Measurements from ENCODE around the gene USP3. TPM values are rescaled to one million over a fixed set of nuclear protein-coding genes. Genes with fewer than 3 reads are reported as not detected.
A peak's percentile ranks its signal among the peaks of the same experiment; 100 is the strongest.
"Not testable (repeated sequence)": the region's sequence is repeated elsewhere in the genome, so short reads cannot be mapped to it uniquely, and the experiment has no call there.

Gene USP3
- total and polyA plus RNA-seq, 2 experiments from 2014 or later, result 20.2 to 26.0 TPM

DNA sequence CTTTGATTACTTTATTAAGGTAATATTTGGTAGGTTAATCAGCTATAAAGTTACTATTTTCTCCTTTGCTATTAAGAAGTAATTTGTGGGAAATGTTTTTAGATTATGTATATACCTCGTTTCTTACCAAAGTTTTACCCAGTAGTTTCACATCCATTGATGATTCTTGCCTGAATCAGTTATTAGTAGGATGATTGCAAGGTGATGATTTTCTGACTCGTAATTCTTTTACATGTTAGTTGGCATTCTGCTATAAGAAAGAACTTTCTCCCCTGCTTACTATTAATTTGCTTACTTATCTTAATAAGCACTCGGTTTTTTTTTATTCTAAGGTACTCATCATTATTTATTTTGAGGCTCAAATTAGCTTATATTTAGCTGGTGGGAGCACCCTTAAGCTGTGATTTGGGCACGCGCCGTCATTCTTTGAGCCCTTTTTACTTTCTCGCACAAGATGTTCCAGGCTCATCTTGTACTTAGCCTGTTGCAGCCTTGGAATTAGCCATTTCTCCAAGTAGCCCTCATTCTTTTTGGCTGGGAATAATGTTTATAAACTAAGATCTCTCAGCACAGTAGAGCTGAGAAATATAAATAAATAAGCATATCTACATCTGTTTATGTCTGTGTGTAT is 15.3 kb downstream of the USP3 start:
- Histone ChIP-seq H3K27me3 (no peaks in the 10 kb centered on the region), H3K4me3 (no peak overlapping the region), H3K4me1 (ENCODE audit: low read depth) (peaks cover 24% of the 10 kb centered on the region), H3K9me3 (ENCODE audit: low read depth) (no peaks in the 10 kb centered on the region), H3K27ac (no peak overlapping the region), H3K36me3 (no peaks in the 10 kb centered on the region)
- DNase-seq (ENCODE audit: low read depth in 1 of 2, low spot score in 1 of 2), result no peak
- TF ChIP-seq, protein P1, sequence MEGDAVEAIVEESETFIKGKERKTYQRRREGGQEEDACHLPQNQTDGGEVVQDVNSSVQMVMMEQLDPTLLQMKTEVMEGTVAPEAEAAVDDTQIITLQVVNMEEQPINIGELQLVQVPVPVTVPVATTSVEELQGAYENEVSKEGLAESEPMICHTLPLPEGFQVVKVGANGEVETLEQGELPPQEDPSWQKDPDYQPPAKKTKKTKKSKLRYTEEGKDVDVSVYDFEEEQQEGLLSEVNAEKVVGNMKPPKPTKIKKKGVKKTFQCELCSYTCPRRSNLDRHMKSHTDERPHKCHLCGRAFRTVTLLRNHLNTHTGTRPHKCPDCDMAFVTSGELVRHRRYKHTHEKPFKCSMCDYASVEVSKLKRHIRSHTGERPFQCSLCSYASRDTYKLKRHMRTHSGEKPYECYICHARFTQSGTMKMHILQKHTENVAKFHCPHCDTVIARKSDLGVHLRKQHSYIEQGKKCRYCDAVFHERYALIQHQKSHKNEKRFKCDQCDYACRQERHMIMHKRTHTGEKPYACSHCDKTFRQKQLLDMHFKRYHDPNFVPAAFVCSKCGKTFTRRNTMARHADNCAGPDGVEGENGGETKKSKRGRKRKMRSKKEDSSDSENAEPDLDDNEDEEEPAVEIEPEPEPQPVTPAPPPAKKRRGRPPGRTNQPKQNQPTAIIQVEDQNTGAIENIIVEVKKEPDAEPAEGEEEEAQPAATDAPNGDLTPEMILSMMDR (IDR thresholded peaks at IDR 0.05; ENCODE audit: low read depth, low read length), result no peak

- H3K36me3 ChIP-seq; H3K27ac ChIP-seq; DNase-seq (ENCODE audit: low read depth in 1 of 2, low spot score in 1 of 2); H3K27me3 ChIP-seq; H3K9me3 ChIP-seq (ENCODE audit: low read depth); H3K4me3 ChIP-seq: not testable (repeated sequence)
- peaks cover 18% of the 10 kb centered on the region for H3K4me1 ChIP-seq (ENCODE audit: low read depth)
Observed at GRCh38 chr15:63520462-63520861, 16.1 kb downstream of the USP3 start.

DNA sequence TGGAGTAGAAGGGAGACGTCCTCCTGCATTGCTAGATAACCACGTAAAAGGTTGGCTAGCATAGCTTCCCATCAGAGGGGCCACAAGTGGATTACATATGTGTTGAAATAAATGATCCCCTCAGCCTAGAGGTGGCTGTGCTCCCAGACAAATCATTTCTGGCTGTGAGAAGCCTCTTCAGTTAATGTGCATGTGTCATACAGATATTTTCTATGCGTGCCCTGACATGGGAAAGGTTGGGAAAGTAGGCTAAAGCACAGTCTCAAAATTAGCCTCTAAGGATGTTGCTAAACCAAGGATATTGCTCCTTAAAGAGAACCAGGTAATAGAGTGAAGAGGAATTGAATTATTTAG is 17.8 kb downstream of the USP3 start:
- Histone ChIP-seq H3K27ac (no peak overlapping the region), H3K4me1 (ENCODE audit: low read depth) (peaks cover 11% of the 10 kb centered on the region), H3K36me3 (no peaks in the 10 kb centered on the region), H3K27me3 (no peaks in the 10 kb centered on the region), H3K9me3 (ENCODE audit: low read depth) (no peaks in the 10 kb centered on the region), H3K4me3 (no peak overlapping the region)
- peak in 1 of 2 donors; percentile 30 for DNase-seq (ENCODE audit: low read depth in 1 of 2, low spot score in 1 of 2)
- TF ChIP-seq, protein P1 (IDR thresholded peaks at IDR 0.05; ENCODE audit: low read depth, low read length), result no peak

GRCh38 chr15:63523306-63523990 is 19.1 kb downstream of the USP3 start:
- Histone ChIP-seq H3K36me3 (no peaks in the 10 kb centered on the region), H3K9me3 (ENCODE audit: low read depth) (no peaks in the 10 kb centered on the region), H3K4me3 (no peak overlapping the region), H3K27ac (no peak overlapping the region), H3K27me3 (no peaks in the 10 kb centered on the region), H3K4me1 (ENCODE audit: low read depth) (no peaks in the 10 kb centered on the region)
- TF ChIP-seq, protein P1 (IDR thresholded peaks at IDR 0.05; ENCODE audit: low read depth, low read length), result no peak
- DNase-seq (ENCODE audit: low read depth in 1 of 2, low spot score in 1 of 2), result no peak

DNA sequence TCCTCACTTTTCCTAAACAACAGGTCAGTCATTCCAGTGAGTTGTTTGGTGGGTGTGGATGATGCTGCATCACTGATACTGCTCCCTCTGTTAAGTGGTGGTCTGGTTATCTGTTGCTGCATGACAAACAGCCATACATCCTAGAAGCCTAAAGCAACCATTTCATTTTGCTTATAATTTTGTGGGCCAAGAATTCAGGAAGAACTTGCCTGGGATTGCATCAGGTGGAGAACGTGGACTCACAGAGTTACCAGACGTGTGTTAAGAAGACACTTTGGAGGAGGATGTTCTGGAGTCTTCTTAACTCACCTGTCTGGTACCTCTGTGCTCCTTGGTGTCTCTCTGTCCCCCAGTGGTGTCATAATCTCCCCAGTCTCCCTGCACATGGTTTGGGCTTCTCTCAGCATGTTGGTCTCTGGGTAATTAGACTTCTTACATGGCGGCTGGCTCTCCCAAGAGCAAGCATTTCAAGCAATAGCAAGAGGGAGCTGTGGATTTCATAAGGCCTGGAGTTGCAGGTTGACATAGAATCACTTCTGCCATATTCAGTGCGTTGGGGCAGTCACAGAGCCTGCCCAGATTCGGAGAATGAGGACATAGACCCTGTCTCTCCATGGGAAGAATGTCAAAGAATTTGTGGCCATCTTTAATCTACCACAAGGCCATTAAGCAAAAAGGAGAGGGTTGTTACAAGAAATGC is 20.1 kb downstream of the USP3 start:
- H3K27me3 ChIP-seq, result no peaks in the 10 kb centered on the region
- H3K36me3 ChIP-seq, result no peaks in the 10 kb centered on the region
- H3K9me3 ChIP-seq (ENCODE audit: low read depth), result no peaks in the 10 kb centered on the region
- H3K27ac ChIP-seq, result no peak overlapping the region
- no peak for DNase-seq (ENCODE audit: low read depth in 1 of 2, low spot score in 1 of 2)
- TF ChIP-seq, protein P1 (IDR thresholded peaks at IDR 0.05; ENCODE audit: low read depth, low read length), result no peak
- no peak overlapping the region for H3K4me3 ChIP-seq
- no peaks in the 10 kb centered on the region for H3K4me1 ChIP-seq (ENCODE audit: low read depth)

DNA sequence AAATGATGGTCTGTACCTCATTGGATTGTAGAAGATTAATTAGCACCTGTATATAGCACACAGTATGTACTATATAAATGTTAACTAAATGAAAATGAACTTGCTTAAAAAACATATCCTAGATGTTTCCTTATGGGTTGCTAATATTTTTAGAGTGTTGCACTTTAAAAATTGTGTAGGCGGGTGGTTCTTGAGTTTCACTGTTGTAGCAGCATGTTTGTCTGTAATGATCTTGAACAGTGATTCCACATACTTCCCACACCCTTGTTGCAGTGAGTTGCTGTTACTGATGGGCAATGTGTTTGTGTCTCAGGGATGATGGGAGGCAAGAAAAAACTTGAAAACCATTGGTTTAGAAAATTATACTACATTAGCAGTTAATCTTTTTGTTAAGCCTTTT is 22.0 kb downstream of the USP3 start:
- DNase-seq (ENCODE audit: low read depth in 1 of 2, low spot score in 1 of 2), result no peak
- TF ChIP-seq, protein P1 (IDR thresholded peaks at IDR 0.05; ENCODE audit: low read depth, low read length), result no peak
- no peaks in the 10 kb centered on the region for H3K9me3 ChIP-seq (ENCODE audit: low read depth)
- H3K4me3 ChIP-seq, result no peak overlapping the region
- no peaks in the 10 kb centered on the region for H3K36me3 ChIP-seq
- H3K4me1 ChIP-seq (ENCODE audit: low read depth), result no peaks in the 10 kb centered on the region
- H3K27ac ChIP-seq, result no peak overlapping the region
- H3K27me3 ChIP-seq, result no peaks in the 10 kb centered on the region

Data from cardiac muscle cell (in vitro differentiated cells and primary cell).